K562 (cell line): ENCODE results near the gene HCFC1R1. TPM values are rescaled to one million over a fixed set of nuclear protein-coding genes. Genes with fewer than 3 reads are reported as not detected.
A peak's percentile ranks its signal among the peaks of the same experiment; 100 is the strongest.

Experiments used
- ATF7 ChIP-seq: fragments of 450-650 bp; IDR thresholded peaks from 2 replicates; pipeline ENCODE4 v1.7.1; 2014; ENCODE audit warnings: mild to moderate bottlenecking, moderate library complexity
- BCOR ChIP-seq: fragments of 450-650 bp; IDR thresholded peaks from 2 replicates; pipeline ENCODE4 v1.6.1; 2016
- CBX5 ChIP-seq: IDR thresholded peaks from 2 replicates; pipeline ENCODE4 v1.6.1; 2014; ENCODE audit warnings: low read depth, borderline replicate concordance
- CREB1 ChIP-seq, 2 experiments: sonication (generic) in 1 of 2; formaldehyde crosslinking in 1 of 2; IDR thresholded peaks; 2 replicates each; pipeline versions ENCODE4 v1.6.1 to v1.8.0; 2012 to 2022; ENCODE audit warnings: inconsistent platforms in 1 of 2, mild to moderate bottlenecking in 1 of 2, missing genetic modification reagents in 1 of 2, moderate library complexity in 1 of 2
- CREM ChIP-seq: IDR thresholded peaks from 2 replicates; pipeline ENCODE4 v1.6.1; 2014; ENCODE audit warnings: antibody characterized with exemption, low read depth
- FIP1L1 ChIP-seq: fragments of 200-400 bp; formaldehyde crosslinking; IDR thresholded peaks from 2 replicates; pipeline ENCODE4 v1.6.1; 2018; ENCODE audit warnings: mild to moderate bottlenecking, low read depth, low read length; ENCODE audit not compliant: poor library complexity, severe bottlenecking
- FOXK1 ChIP-seq: sonication (generic); formaldehyde crosslinking; IDR thresholded peaks from 2 replicates; pipeline ENCODE4 v1.8.0; 2022; ENCODE audit warnings: missing genetic modification reagents, mild to moderate bottlenecking, borderline replicate concordance
- HMG20A ChIP-seq: fragments of 450-650 bp; formaldehyde crosslinking; conservative IDR thresholded peaks from 2 replicates; pipeline ENCODE4 v1.4.0; 2020; ENCODE audit warnings: mild to moderate bottlenecking, mixed read lengths
- OTX1 ChIP-seq: fragments of 450-650 bp; formaldehyde crosslinking; IDR thresholded peaks from 2 replicates; pipeline ENCODE4 v1.4.0; 2022; ENCODE audit warnings: mild to moderate bottlenecking
- PYGO2 ChIP-seq: fragments of 450-650 bp; IDR thresholded peaks from 2 replicates; pipeline ENCODE4 v1.6.1; 2016; ENCODE audit warnings: mild to moderate bottlenecking, missing genetic modification characterization, moderate library complexity, missing compliant biosample characterization
- RB1 ChIP-seq: fragments of 450-650 bp; IDR thresholded peaks from 2 replicates; pipeline ENCODE4 v1.6.1; 2017; ENCODE audit warnings: low read depth, mild to moderate bottlenecking
- RBBP5 ChIP-seq: fragments of 200-600 bp; sonication (generic); IDR thresholded peaks from 2 replicates; pipeline ENCODE4 v1.6.1; 2012; ENCODE audit warnings: borderline replicate concordance, mild to moderate bottlenecking, low read length, control low read depth, inconsistent platforms; ENCODE audit not compliant: insufficient read depth, poor library complexity, severe bottlenecking
- SREBF1 ChIP-seq: fragments of 150-350 bp; IDR thresholded peaks from 2 replicates; pipeline ENCODE4 v1.6.1; 2014; ENCODE audit warnings: antibody characterized with exemption, low read depth, low read length, borderline replicate concordance
- UBTF ChIP-seq, 2 experiments: IDR thresholded peaks; 2 replicates each; pipeline ENCODE4 v1.6.1; 2012; ENCODE audit warnings: improper control_type of control experiment in 2 of 2, low read depth in 2 of 2, low read length in 2 of 2, borderline replicate concordance in 1 of 2
- ZNF408 ChIP-seq: fragments of 250-450 bp; sonication (Bioruptor Pico); IDR thresholded peaks from 2 replicates; pipeline ENCODE4 v1.4.0; 2020; ENCODE audit warnings: low read depth, mild to moderate bottlenecking, moderate library complexity
- ZNF431 ChIP-seq: sonication (generic); formaldehyde crosslinking; IDR thresholded peaks from 2 replicates; pipeline ENCODE4 v1.8.0; 2022; ENCODE audit warnings: mild to moderate bottlenecking, missing genetic modification reagents
- ZNF740 ChIP-seq, 3 experiments: fragments of 200-800 bp in 1 of 3; sonication (Bioruptor generic) in 1 of 3; sonication (generic) in 1 of 3; formaldehyde crosslinking in 1 of 3; IDR thresholded peaks; 2 replicates each; pipeline versions ENCODE4 v1.6.1 to v1.8.0; 2016 to 2022; ENCODE audit warnings: mild to moderate bottlenecking in 2 of 3, missing compliant biosample characterization in 2 of 3, missing genetic modification characterization in 2 of 3, missing genetic modification reagents in 1 of 3
- polyA plus RNA-seq, 8 experiments: library from polyadenylated mRNA; depleted of rRNA in 4 of 8; stranded (reverse) in 5 of 8; unstranded in 3 of 8; fragments of >200 nt; fragmentation: Nextera tagmentation in 2 of 8; fragmentation: Illumina TruSeq in 1 of 8; extraction: Ambion mirVana in 2 of 8; extraction: Trizol in 1 of 8; gene quantifications; 2 replicates each; pipeline versions ENCODE4 v1.2.1 to v1.2.3, GENCODE V29; 2011 to 2014; ENCODE audit warnings: inconsistent platforms in 1 of 8, missing spikeins in 1 of 8
- total RNA-seq, 7 experiments: library from RNA; depleted of rRNA in 6 of 7; stranded (reverse); fragments of >200 nt in 6 of 7; fragmentation: Illumina TruSeq in 2 of 7; extraction: Trizol in 2 of 7; gene quantifications; 2 replicates each; pipeline versions ENCODE4 v1.2.1 to v1.2.3, GENCODE V29; 2011 to 2021; ENCODE audit warnings: low replicate concordance in 1 of 7
- TF ChIP-seq, protein P1 (sequence below): sonication (generic); formaldehyde crosslinking; IDR thresholded peaks from 2 replicates; pipeline ENCODE4 v1.8.0; 2022; ENCODE audit warnings: mild to moderate bottlenecking, missing genetic modification reagents

Gene HCFC1R1
- total and polyA plus RNA-seq, 9 of the 15 experiments (the other 6 are each of a cell fraction or from before 2014, with no cell fraction given), result 2.2 to 29.0 (median 11.2) TPM

DNA sequence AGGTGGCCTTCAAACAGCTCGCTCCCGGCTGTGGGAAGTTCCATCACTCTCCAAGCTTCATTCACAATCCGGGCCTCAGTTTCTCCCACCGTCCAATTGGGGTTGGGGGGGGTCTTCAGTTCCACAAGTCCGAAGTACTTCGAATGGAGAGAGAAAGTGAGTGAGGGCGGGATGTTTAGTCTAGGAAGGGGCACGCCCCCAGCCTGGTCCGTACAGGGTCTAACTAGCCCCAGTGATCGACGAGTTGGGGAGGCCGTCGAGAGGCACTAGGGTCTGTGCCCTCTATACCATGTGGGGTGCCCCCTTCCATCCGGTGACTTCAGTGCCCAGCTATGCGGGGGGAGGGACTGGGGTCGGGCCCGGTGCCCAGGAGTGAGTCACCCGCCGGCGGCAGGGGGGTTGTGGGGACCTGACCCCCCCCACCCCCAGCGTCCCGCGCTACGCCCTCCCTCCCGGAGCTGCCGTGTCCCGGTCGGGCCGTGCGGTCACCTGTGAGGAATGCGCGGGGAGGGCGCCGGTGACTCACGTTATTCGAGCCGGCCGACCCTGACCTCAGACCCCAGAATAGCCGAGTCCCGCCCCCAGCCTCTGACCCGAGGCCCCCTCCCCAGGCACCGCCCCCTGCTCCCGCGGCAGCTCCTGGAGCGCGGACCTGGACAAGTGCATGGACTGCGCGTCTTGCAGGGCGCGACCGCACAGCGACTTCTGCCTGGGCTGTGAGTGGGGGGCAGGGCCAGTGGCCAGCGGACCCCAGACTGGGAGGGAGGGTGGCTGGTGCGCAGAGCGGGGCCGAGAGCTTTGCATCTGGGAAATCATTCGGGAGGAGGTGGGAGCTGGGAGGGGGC lies 2.9 kb downstream of the HCFC1R1 start (continued):
- TF ChIP-seq RB1 (peak; percentile 20; the same call in 1 of the 2 replicates), ZNF408 (CRISPR knock-in tag) (no peak), PYGO2 (tag) (no peak), SREBF1 (no peak), FOXK1 (peak; percentile 81; the same call in 1 of the 2 replicates), FIP1L1 (peak; percentile 81), ZNF740 (CRISPR knock-in tag; IDR thresholded peaks at IDR 0.05) (peak; percentile 93), ZNF740 (tag; IDR thresholded peaks at IDR 0.05) (peak in 1 of 2 experiments; percentile 84; a peak in 2 of 4 replicates), ATF7 (peak; percentile 71), OTX1 (CRISPR knock-in tag) (no peak), RBBP5 (peak; percentile 35), CBX5 (no peak), HMG20A (CRISPR knock-in tag) (no peak), CREB1 (IDR thresholded peaks at IDR 0.05) (peak; percentile 34; the same call in 1 of the 2 replicates), CREB1 (CRISPR knock-in tag; IDR thresholded peaks at IDR 0.05) (peak; percentile 60; the same call in 1 of the 2 replicates), BCOR (0 out of 2 replicates have a peak, but pooled peaks have one; percentile 18), ZNF431 (no peak), UBTF (IDR thresholded peaks at IDR 0.05; ENCODE audit: borderline replicate concordance in 1 of 2, low read depth in 2 of 2, low read length in 2 of 2) (no peak), CREM (peak; percentile 14; the same call in 1 of the 2 replicates)
- TF ChIP-seq, protein P1, sequence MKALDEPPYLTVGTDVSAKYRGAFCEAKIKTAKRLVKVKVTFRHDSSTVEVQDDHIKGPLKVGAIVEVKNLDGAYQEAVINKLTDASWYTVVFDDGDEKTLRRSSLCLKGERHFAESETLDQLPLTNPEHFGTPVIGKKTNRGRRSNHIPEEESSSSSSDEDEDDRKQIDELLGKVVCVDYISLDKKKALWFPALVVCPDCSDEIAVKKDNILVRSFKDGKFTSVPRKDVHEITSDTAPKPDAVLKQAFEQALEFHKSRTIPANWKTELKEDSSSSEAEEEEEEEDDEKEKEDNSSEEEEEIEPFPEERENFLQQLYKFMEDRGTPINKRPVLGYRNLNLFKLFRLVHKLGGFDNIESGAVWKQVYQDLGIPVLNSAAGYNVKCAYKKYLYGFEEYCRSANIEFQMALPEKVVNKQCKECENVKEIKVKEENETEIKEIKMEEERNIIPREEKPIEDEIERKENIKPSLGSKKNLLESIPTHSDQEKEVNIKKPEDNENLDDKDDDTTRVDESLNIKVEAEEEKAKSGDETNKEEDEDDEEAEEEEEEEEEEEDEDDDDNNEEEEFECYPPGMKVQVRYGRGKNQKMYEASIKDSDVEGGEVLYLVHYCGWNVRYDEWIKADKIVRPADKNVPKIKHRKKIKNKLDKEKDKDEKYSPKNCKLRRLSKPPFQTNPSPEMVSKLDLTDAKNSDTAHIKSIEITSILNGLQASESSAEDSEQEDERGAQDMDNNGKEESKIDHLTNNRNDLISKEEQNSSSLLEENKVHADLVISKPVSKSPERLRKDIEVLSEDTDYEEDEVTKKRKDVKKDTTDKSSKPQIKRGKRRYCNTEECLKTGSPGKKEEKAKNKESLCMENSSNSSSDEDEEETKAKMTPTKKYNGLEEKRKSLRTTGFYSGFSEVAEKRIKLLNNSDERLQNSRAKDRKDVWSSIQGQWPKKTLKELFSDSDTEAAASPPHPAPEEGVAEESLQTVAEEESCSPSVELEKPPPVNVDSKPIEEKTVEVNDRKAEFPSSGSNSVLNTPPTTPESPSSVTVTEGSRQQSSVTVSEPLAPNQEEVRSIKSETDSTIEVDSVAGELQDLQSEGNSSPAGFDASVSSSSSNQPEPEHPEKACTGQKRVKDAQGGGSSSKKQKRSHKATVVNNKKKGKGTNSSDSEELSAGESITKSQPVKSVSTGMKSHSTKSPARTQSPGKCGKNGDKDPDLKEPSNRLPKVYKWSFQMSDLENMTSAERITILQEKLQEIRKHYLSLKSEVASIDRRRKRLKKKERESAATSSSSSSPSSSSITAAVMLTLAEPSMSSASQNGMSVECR (CRISPR knock-in tag), result peak; percentile 84
